ENCODE data around the gene EFNA5. TPM values are rescaled to one million over a fixed set of nuclear protein-coding genes. Genes with fewer than 3 reads are reported as not detected.

Gene EFNA5
- total RNA-seq, 1 experiment from 2014 or later: 0.22 TPM

DNA sequence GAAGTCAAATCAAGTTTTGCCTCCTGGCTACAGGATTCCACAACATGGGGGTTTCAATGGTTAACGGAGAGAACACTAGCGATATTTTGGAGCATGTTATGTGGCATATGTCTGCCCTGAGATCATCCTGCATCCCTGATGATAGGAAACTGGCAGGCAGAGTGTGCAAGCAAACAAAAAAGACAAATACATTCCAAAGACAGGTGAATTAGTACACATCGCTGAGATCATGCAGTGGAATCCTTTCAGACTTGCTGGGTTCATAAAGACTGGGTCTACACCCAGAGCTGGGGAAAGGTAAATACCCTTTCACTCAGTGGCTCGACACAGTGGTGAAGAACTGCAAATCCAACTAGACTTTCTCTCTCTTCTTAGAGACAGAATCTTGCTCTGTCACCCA, 286.5 kb downstream of the EFNA5 start (continued):
- TF ChIP-seq FOSL1 (IDR thresholded peaks at IDR 0.05; ENCODE audit: low read depth): no peak
- no peak for TF ChIP-seq EZH2phosphoT487 (IDR thresholded peaks at IDR 0.05; ENCODE audit: borderline replicate concordance)
- no peak for TF ChIP-seq POLR2A (IDR thresholded peaks at IDR 0.05; ENCODE audit: borderline replicate concordance, extremely low read depth, insufficient read depth, insufficient read length)

DNA sequence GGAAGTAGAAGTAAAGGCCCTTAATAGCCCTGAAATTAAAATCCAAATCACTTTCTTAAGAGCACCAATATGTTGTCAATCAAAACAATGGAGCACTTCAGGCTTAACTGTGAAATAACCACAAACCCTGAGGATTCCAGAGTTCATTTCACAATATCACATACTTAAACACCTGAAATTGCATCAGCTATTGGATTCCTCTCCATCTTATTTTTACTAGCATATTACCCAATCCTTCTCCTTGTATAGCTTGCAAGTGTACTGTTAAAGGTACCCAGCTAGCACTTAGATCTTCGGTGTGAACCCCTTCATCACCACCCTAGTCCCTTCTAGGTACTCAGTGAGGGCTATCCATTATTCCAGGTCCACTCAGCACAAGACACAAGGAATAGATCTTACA, 287.3 kb downstream of the EFNA5 start:
- H3K27ac ChIP-seq (ENCODE audit: low read depth, low read length): no peak overlapping the region
- ChIA-PET RAD21 (ENCODE audit: low non-redundant PET in 1 of 2, low total read pairs in 2 of 2, uncharacterized antibody in 2 of 2, unreplicated experiment in 2 of 2) (no interaction called here), POLR2A (no interaction called here), CTCF (no interaction called here)
- H3K36me3 ChIP-seq (ENCODE audit: control insufficient read depth in 1 of 2, insufficient read depth in 2 of 2, low read length in 2 of 2): no peaks in the 10 kb centered on the region
- H3K9me3 ChIP-seq (ENCODE audit: control insufficient read depth in 1 of 2, insufficient read depth in 1 of 2, low read depth in 1 of 2, low read length in 2 of 2): no peaks in the 10 kb centered on the region
- no peak overlapping the region for H2AFZ ChIP-seq (ENCODE audit: low read depth, low read length, poor library complexity, severe bottlenecking)
- ATAC-seq (no peak), DNase-seq (ENCODE audit: low read depth, low spot score) (no peak)
- H3K4me3 ChIP-seq (replicated peaks in 1 of 2; ENCODE audit: low read depth in 1 of 2, low read length in 2 of 2): no peak overlapping the region
- H3K9ac ChIP-seq (ENCODE audit: low read length): no peak overlapping the region
- no peaks in the 10 kb centered on the region for H3K27me3 ChIP-seq (ENCODE audit: insufficient read depth, low read length)
- BruUV-seq (replicated peaks): no TSS peak
- H3K9me2 ChIP-seq (ENCODE audit: insufficient read depth): no peaks in the 10 kb centered on the region
- intact Hi-C loops (cut with micrococcal nuclease): no loop called here
- no peaks in the 10 kb centered on the region for H4K20me1 ChIP-seq (ENCODE audit: insufficient read depth)
- H3K4me2 ChIP-seq (ENCODE audit: low read length): no peak overlapping the region
- H3K79me2 ChIP-seq (ENCODE audit: insufficient read depth, low read length): no peaks in the 10 kb centered on the region
- TF ChIP-seq ELF1 (IDR thresholded peaks at IDR 0.05; ENCODE audit: borderline replicate concordance, low read depth) (no peak), JUND (IDR thresholded peaks at IDR 0.05) (no peak), POLR2AphosphoS5 (IDR thresholded peaks at IDR 0.05; ENCODE audit: low read depth, low read length) (no peak), SIN3A (IDR thresholded peaks at IDR 0.05; ENCODE audit: low read depth) (no peak), EZH2 (IDR thresholded peaks at IDR 0.05) (no peak), YY1 (IDR thresholded peaks at IDR 0.05; ENCODE audit: extremely low read depth, insufficient replicate concordance, low read depth, low read length) (no peak), EGR1 (IDR thresholded peaks at IDR 0.05; ENCODE audit: low read depth) (no peak), SP1 (IDR thresholded peaks at IDR 0.05; ENCODE audit: low read depth) (no peak), TCF7L2 (IDR thresholded peaks at IDR 0.05; ENCODE audit: borderline replicate concordance, extremely low read depth, insufficient read depth, insufficient read length) (no peak), ATF3 (IDR thresholded peaks at IDR 0.05) (no peak), ZNF274 (IDR thresholded peaks at IDR 0.05; ENCODE audit: low read depth, low read length) (no peak), CEBPB (IDR thresholded peaks at IDR 0.05; ENCODE audit: low read depth) (no peak)
- H3K4me1 ChIP-seq (ENCODE audit: control insufficient read depth in 1 of 2, insufficient read depth in 2 of 2, low read length in 2 of 2): peaks cover 12 to 29% of the 10 kb centered on the region in 2 experiments
